GM23338 (cell line): ENCODE results near the gene LRRC8B. TPM values are rescaled to one million over a fixed set of nuclear protein-coding genes. Genes with fewer than 3 reads are reported as not detected.

Experiments used
- ATAC-seq: fragments of 200-7000 bp; cut with Tn5 transposase; 3 replicates; pipeline ENCODE4 v1.9.1; 2020
- DNase-seq: peaks from one replicate; pipeline ENCODE4 v3.0.0-alpha.2; 2015; ENCODE audit warnings: low spot score
- H2AFZ ChIP-seq: fragments of 200-600 bp; sonication (generic); 2 replicates; pipeline ENCODE4 v1.8.0; 2016; ENCODE audit warnings: antibody characterized with exemption, mild to moderate bottlenecking, moderate library complexity
- H3F3A ChIP-seq: fragments of 200-600 bp; sonication (generic); replicated peaks from 2 replicates; pipeline ENCODE4 v1.8.0; 2017; ENCODE audit warnings: antibody characterized with exemption, mixed run types, low read depth
- H3K27ac ChIP-seq: fragments of 200-600 bp; sonication (generic); 2 replicates; pipeline ENCODE4 v1.6.1; 2016; ENCODE audit warnings: low read depth
- H3K27me3 ChIP-seq: fragments of 200-600 bp; sonication (generic); 2 replicates; pipeline ENCODE4 v1.8.0; 2016; ENCODE audit warnings: mild to moderate bottlenecking, mixed run types, moderate library complexity; ENCODE audit not compliant: insufficient read depth
- H3K36me3 ChIP-seq: fragments of 200-600 bp; sonication (generic); 2 replicates; pipeline ENCODE4 v1.8.0; 2016; ENCODE audit warnings: mild to moderate bottlenecking; ENCODE audit not compliant: insufficient read depth
- H3K4me1 ChIP-seq: fragments of 200-600 bp; sonication (generic); 2 replicates; pipeline ENCODE4 v1.8.0; 2016; ENCODE audit warnings: mild to moderate bottlenecking, moderate library complexity; ENCODE audit not compliant: insufficient read depth
- H3K4me2 ChIP-seq: fragments of 200-600 bp; sonication (generic); 2 replicates; pipeline ENCODE4 v1.7.1; 2017; ENCODE audit warnings: mixed run types
- H3K4me3 ChIP-seq: fragments of 200-600 bp; sonication (generic); 2 replicates; pipeline ENCODE4 v1.6.1; 2016; ENCODE audit warnings: mixed run types
- H3K79me2 ChIP-seq: fragments of 200-600 bp; sonication (generic); replicated peaks from 2 replicates; pipeline ENCODE4 v1.8.0; 2017; ENCODE audit warnings: mild to moderate bottlenecking; ENCODE audit not compliant: insufficient read depth
- H3K9me2 ChIP-seq: fragments of 200-600 bp; sonication (generic); 2 replicates; pipeline ENCODE4 v1.8.0; 2017; ENCODE audit not compliant: insufficient read depth
- H4K20me1 ChIP-seq: fragments of 200-600 bp; sonication (generic); replicated peaks from 2 replicates; pipeline ENCODE4 v1.8.0; 2017; ENCODE audit warnings: mild to moderate bottlenecking; ENCODE audit not compliant: insufficient read depth
- H3K27ac Mint-ChIP-seq: 2 replicates; pipeline ENCODE4 v1.8.0; 2020; ENCODE audit warnings: inconsistent platforms, mild to moderate bottlenecking, moderate library complexity, mixed read lengths
- H3K27me3 Mint-ChIP-seq: 3 replicates; pipeline ENCODE4 v1.8.0; 2022; ENCODE audit warnings: low read depth, mild to moderate bottlenecking, moderate library complexity, mixed read lengths, inconsistent platforms; ENCODE audit not compliant: insufficient read depth, poor library complexity
- H3K36me3 Mint-ChIP-seq: 3 replicates; pipeline ENCODE4 v1.8.0; 2021; ENCODE audit warnings: low read depth, mild to moderate bottlenecking, inconsistent platforms, moderate library complexity, mixed read lengths
- H3K4me1 Mint-ChIP-seq: 3 replicates; pipeline ENCODE4 v1.8.0; 2020; ENCODE audit warnings: mild to moderate bottlenecking, inconsistent platforms, mixed read lengths
- H3K4me3 Mint-ChIP-seq: 3 replicates; pipeline ENCODE4 v1.8.0; 2021; ENCODE audit warnings: moderate library complexity, mild to moderate bottlenecking, inconsistent platforms, mixed read lengths
- H3K9me3 Mint-ChIP-seq: 3 replicates; pipeline ENCODE4 v1.8.0; 2020; ENCODE audit warnings: moderate library complexity, mild to moderate bottlenecking, inconsistent platforms, mixed read lengths
- CREB1 ChIP-seq: fragments of 250-450 bp; sonication (Bioruptor Pico); IDR thresholded peaks from 2 replicates; pipeline ENCODE4 v1.5.0; 2020; ENCODE audit warnings: low read depth, mild to moderate bottlenecking, moderate library complexity
- CTCF ChIP-seq, 2 experiments: fragments of 200-600 bp in 1 of 2; sonication (generic) in 1 of 2; conservative IDR thresholded peaks; 2 replicates each; pipeline versions ENCODE4 v1.5.1 to v1.6.1; 2016 to 2017; ENCODE audit warnings: antibody characterized with exemption in 2 of 2, low read depth in 2 of 2, mild to moderate bottlenecking in 2 of 2, moderate library complexity in 1 of 2
- EZH2 ChIP-seq: fragments of 200-600 bp; sonication (generic); IDR thresholded peaks from one replicate; pipeline ENCODE4 v1.8.0; 2017; ENCODE audit warnings: antibody characterized with exemption, mild to moderate bottlenecking, low read depth; ENCODE audit not compliant: unreplicated experiment
- JUNB ChIP-seq: IDR thresholded peaks from one replicate; pipeline ENCODE4 v1.6.1; 2016; ENCODE audit warnings: antibody characterized with exemption; ENCODE audit not compliant: unreplicated experiment
- NANOG ChIP-seq: IDR thresholded peaks from 2 replicates; pipeline ENCODE4 v1.6.1; 2016; ENCODE audit warnings: antibody characterized with exemption, borderline replicate concordance
- REST ChIP-seq: IDR thresholded peaks from one replicate; pipeline ENCODE4 v1.6.1; 2018; ENCODE audit warnings: antibody characterized with exemption; ENCODE audit not compliant: unreplicated experiment
- STAT1 ChIP-seq: IDR thresholded peaks from one replicate; pipeline ENCODE4 v1.6.1; 2016; ENCODE audit warnings: antibody characterized with exemption; ENCODE audit not compliant: unreplicated experiment
- polyA plus RNA-seq: library from polyadenylated mRNA; unstranded; fragments of >200 nt; fragmentation: Nextera tagmentation; extraction: Ambion mirVana; gene quantifications from 2 replicates; pipeline ENCODE4 v1.2.1, GENCODE V29; 2016
- total RNA-seq: library from RNA; depleted of rRNA; stranded (reverse); fragments of >200 nt; shearing (Covaris generic); gene quantifications from 2 replicates; pipeline ENCODE4 v1.2.3, GENCODE V29; 2014

Gene LRRC8B
- total and polyA plus RNA-seq, 2 experiments from 2014 or later, result 9.0 to 26.5 TPM

- Histone ChIP-seq H3F3A (0 out of 2 replicates have a peak, but pooled peaks cover 5% of the 10 kb centered on the region), H3K79me2 (no peaks in the 10 kb centered on the region), H2AFZ (no peak overlapping the region), H3K9me2 (no peaks in the 10 kb centered on the region), H4K20me1 (no peaks in the 10 kb centered on the region; the same call in 1 of the 2 replicates), H3K4me1 (peaks cover 7% of the 10 kb centered on the region; the same call in 1 of the 2 replicates), H3K36me3 (no peaks in the 10 kb centered on the region), H3K4me3 (no peak overlapping the region), H3K27ac (no peak overlapping the region), H3K27me3 (peaks cover 13% of the 10 kb centered on the region), H3K4me2 (no peak overlapping the region)
- no peak overlapping the region for H3K27ac Mint-ChIP-seq
- no peak overlapping the region for H3K4me3 Mint-ChIP-seq
- ATAC-seq, result no peak
- no peak for DNase-seq
- TF ChIP-seq CTCF (conservative IDR thresholded peaks at IDR 0.05; ENCODE audit: low read depth in 2 of 2), result no peak
- no peak for TF ChIP-seq CREB1 (CRISPR knock-in tag)
- no peak for TF ChIP-seq REST
- no peak for TF ChIP-seq JUNB
- H3K9me3 Mint-ChIP-seq, result no peaks in the 10 kb centered on the region
- H3K4me1 Mint-ChIP-seq, result peaks cover 8% of the 10 kb centered on the region; the same call in 1 of the 3 replicates
- H3K36me3 Mint-ChIP-seq, result no peaks in the 10 kb centered on the region
- peaks cover 6% of the 10 kb centered on the region for H3K27me3 Mint-ChIP-seq
Measured at GRCh38 chr1:89627596-89627962, 103.0 kb downstream of the LRRC8B start.

- Mint-ChIP-seq H3K27ac (no peak overlapping the region), H3K9me3 (no peaks in the 10 kb centered on the region), H3K4me1 (peaks cover 12% of the 10 kb centered on the region; the same call in 2 of the 3 replicates), H3K4me3 (no peak overlapping the region), H3K36me3 (no peaks in the 10 kb centered on the region), H3K27me3 (peaks cover 14% of the 10 kb centered on the region)
- H2AFZ ChIP-seq, result no peak overlapping the region
- H3K9me2 ChIP-seq, result no peaks in the 10 kb centered on the region
- DNase-seq (no peak), ATAC-seq (no peak)
- no peaks in the 10 kb centered on the region for H3K79me2 ChIP-seq
- 0 out of 2 replicates have a peak, but pooled peaks cover 5% of the 10 kb centered on the region for H3F3A ChIP-seq
- no peak overlapping the region for H3K27ac ChIP-seq
- H3K4me2 ChIP-seq, result no peak overlapping the region
- H4K20me1 ChIP-seq, result no peaks in the 10 kb centered on the region; the same call in 1 of the 2 replicates
- H3K36me3 ChIP-seq, result no peaks in the 10 kb centered on the region
- H3K27me3 ChIP-seq, result peaks cover 24% of the 10 kb centered on the region
- peaks cover 11% of the 10 kb centered on the region; the same call in 1 of the 2 replicates for H3K4me1 ChIP-seq
- no peak overlapping the region for H3K4me3 ChIP-seq
- TF ChIP-seq EZH2, result no peak
- TF ChIP-seq NANOG, result no peak
- TF ChIP-seq REST, result no peak
- no peak for TF ChIP-seq CTCF (conservative IDR thresholded peaks at IDR 0.05; ENCODE audit: low read depth in 2 of 2)
- TF ChIP-seq STAT1, result no peak
Measured at GRCh38 chr1:89629146-89629545, 104.5 kb downstream of the LRRC8B start.
